Endothelial cell of umbilical vein (primary cell): ENCODE results near the gene ICA1L. TPM values are rescaled to one million over a fixed set of nuclear protein-coding genes. Genes with fewer than 3 reads are reported as not detected.

Experiments
- BruUV-seq: library from RNA; stranded (reverse); fragments of 400-500 nt; replicated peaks from 2 replicates; lab custom pipeline; 2021; lab: Mats Ljungman, UMichigan
- CTCF ChIA-PET: fragments of 300-600, 350-600 bp; sonication (Branson Sonifier 250); formaldehyde crosslinking; loops from one replicate; lab custom pipeline; 2021; ENCODE audit warnings: antibody characterized with exemption, inconsistent platforms; lab: Charles Lee
- POLR2A ChIA-PET: fragments of 300-600, 350-600 bp; sonication (Branson Sonifier 250); formaldehyde crosslinking; loops from one replicate; lab custom pipeline; 2021; ENCODE audit warnings: antibody characterized with exemption, inconsistent platforms; lab: Charles Lee
- DNase-seq: peaks from one replicate; pipeline ENCODE4 v3.0.0-alpha.2; 2011; ENCODE audit warnings: low read depth, low spot score
- FAIRE-seq: peaks from 2 replicates; lab custom pipeline; 2011; peaks lifted over from hg19 to GRCh38; lab: Jason Lieb, UNC
- H2AFZ ChIP-seq: 2 replicates; pipeline ENCODE4 v1.6.0; 2012; ENCODE audit warnings: low read depth, low read length, control low read depth, inconsistent platforms
- H3K27ac ChIP-seq: 2 replicates; pipeline ENCODE4 v1.5.1; 2011; ENCODE audit warnings: low read depth, mild to moderate bottlenecking, control low read depth, low read length, moderate library complexity; ENCODE audit not compliant: insufficient read depth
- H3K27me3 ChIP-seq, 2 experiments: 2 replicates each; pipeline versions ENCODE4 v1.6.0 to v1.6.1; 2011; ENCODE audit warnings: low read length in 2 of 2, mixed read lengths in 1 of 2; ENCODE audit not compliant: control insufficient read depth in 2 of 2, insufficient read depth in 2 of 2
- H3K36me3 ChIP-seq, 2 experiments: 2 replicates in 1 of 2; 3 replicates in 1 of 2; pipeline ENCODE4 v1.5.1; 2011; ENCODE audit warnings: low read length in 2 of 2, mild to moderate bottlenecking in 1 of 2, moderate library complexity in 1 of 2; ENCODE audit not compliant: control insufficient read depth in 2 of 2, insufficient read depth in 2 of 2; ENCODE audit errors: extremely low read depth in 1 of 2
- H3K4me1 ChIP-seq: 3 replicates; pipeline ENCODE4 v1.5.1; 2011; ENCODE audit warnings: mild to moderate bottlenecking, low read length; ENCODE audit not compliant: control insufficient read depth, insufficient read depth; ENCODE audit errors: extremely low read depth
- H3K4me2 ChIP-seq: 2 replicates; pipeline ENCODE4 v1.6.1; 2011; ENCODE audit warnings: low read length, control low read depth, mixed read lengths; ENCODE audit not compliant: insufficient read depth
- H3K4me3 ChIP-seq, 3 experiments: fragments of 200-600 bp in 1 of 3; sonication (generic), shearing (Covaris generic) in 1 of 3; replicated peaks in 1 of 3; 2 replicates each; pipeline ENCODE4 v1.5.1; 2011 to 2016; ENCODE audit warnings: control low read depth in 3 of 3, low read length in 3 of 3, mild to moderate bottlenecking in 2 of 3, inconsistent platforms in 1 of 3, low read depth in 1 of 3, moderate library complexity in 1 of 3; ENCODE audit not compliant: insufficient read depth in 1 of 3
- H3K79me2 ChIP-seq: 2 replicates; pipeline ENCODE4 v1.6.0; 2012; ENCODE audit warnings: low read length, inconsistent platforms; ENCODE audit not compliant: control insufficient read depth, insufficient read depth
- H3K9ac ChIP-seq: replicated peaks from 2 replicates; pipeline ENCODE3; 2011; ENCODE audit warnings: low read length, control low read depth; ENCODE audit not compliant: insufficient read depth; ENCODE audit errors: extremely low read depth
- H3K9me1 ChIP-seq: replicated peaks from 3 replicates; pipeline ENCODE4 v1.6.0; 2011; ENCODE audit warnings: mild to moderate bottlenecking, low read length; ENCODE audit not compliant: control insufficient read depth, insufficient read depth; ENCODE audit errors: extremely low read depth
- H3K9me3 ChIP-seq: replicated peaks from 2 replicates; pipeline ENCODE4 v1.5.1; 2012; ENCODE audit warnings: low read length, inconsistent platforms; ENCODE audit not compliant: control insufficient read depth, insufficient read depth
- H4K20me1 ChIP-seq: replicated peaks from 2 replicates; pipeline ENCODE3; 2011; ENCODE audit warnings: mild to moderate bottlenecking, low read length; ENCODE audit not compliant: control insufficient read depth, insufficient read depth; ENCODE audit errors: extremely low read depth
- EZH2 ChIP-seq: IDR thresholded peaks from 2 replicates; pipeline ENCODE4 v1.6.1; 2012; ENCODE audit warnings: borderline replicate concordance, low read depth, mild to moderate bottlenecking, moderate library complexity, low read length, inconsistent platforms; ENCODE audit not compliant: severe bottlenecking
- FOS ChIP-seq: IDR thresholded peaks from 2 replicates; pipeline ENCODE4 v1.6.1; 2011; ENCODE audit warnings: mild to moderate bottlenecking, low read length, moderate library complexity, borderline replicate concordance; ENCODE audit not compliant: insufficient read depth
- GATA2 ChIP-seq: IDR thresholded peaks from 2 replicates; pipeline ENCODE4 v1.7.0; 2011; ENCODE audit warnings: low read depth, mild to moderate bottlenecking, moderate library complexity, mixed read lengths, low read length; ENCODE audit not compliant: insufficient read length, insufficient read depth
- JUN ChIP-seq: IDR thresholded peaks from 2 replicates; pipeline ENCODE4 v1.6.1; 2011; ENCODE audit warnings: borderline replicate concordance, low read depth; ENCODE audit not compliant: insufficient read length, insufficient read depth
- MYC ChIP-seq: IDR thresholded peaks from one replicate; pipeline ENCODE4 v1.6.1; 2011; ENCODE audit warnings: mild to moderate bottlenecking, low read depth, low read length
- POLR2A ChIP-seq: IDR thresholded peaks from 2 replicates; pipeline ENCODE4 v1.6.1; 2012; ENCODE audit warnings: low read depth, mild to moderate bottlenecking, control low read depth, low read length
- POLR2AphosphoS5 ChIP-seq: IDR thresholded peaks from 2 replicates; pipeline ENCODE4 v1.6.1; 2012; ENCODE audit warnings: low read depth, mild to moderate bottlenecking, control low read depth, low read length, moderate library complexity; ENCODE audit not compliant: insufficient read depth
- dilution Hi-C: fragments of 300-500 bp; cut with MboI; formaldehyde crosslinking; loops from one replicate; pipeline ENCODE4 v1.15.0; 2019; ENCODE audit warnings: low sequenced_read_pairs; ENCODE audit not compliant: extremely low pct_ligation_motif_present
- intact Hi-C: fragments of 100-400 bp; cut with micrococcal nuclease; formaldehyde crosslinking; loops from one replicate; pipeline ENCODE4 v1.10.0; 2022
- polyA plus RNA-seq, 4 experiments: library from polyadenylated mRNA; depleted of rRNA in 3 of 4; stranded (reverse) in 3 of 4; unstranded in 1 of 4; fragments of >200 nt; gene quantifications; 2 replicates each; pipeline versions ENCODE4 v1.2.1 to v1.2.3, GENCODE V29; 2011 to 2012; ENCODE audit warnings: missing spikeins in 1 of 4
- total RNA-seq: library from RNA; stranded (reverse); gene quantifications from 2 replicates; pipeline ENCODE4 v1.2.3, GENCODE V29; 2021
- TF ChIP-seq, protein P1 (sequence below): IDR thresholded peaks from 2 replicates; pipeline ENCODE4 v1.6.1; 2011; ENCODE audit not compliant: insufficient read depth, insufficient read length
- TF ChIP-seq, protein P2 (sequence below), 2 donors: IDR thresholded peaks; 1 replicate in 1 of 2; 2 replicates in 1 of 2; pipeline ENCODE4 v1.5.1; 2011; ENCODE audit warnings: low read length in 2 of 2, mild to moderate bottlenecking in 2 of 2, moderate library complexity in 2 of 2, control low read depth in 1 of 2, inconsistent platforms in 1 of 2, low read depth in 1 of 2; ENCODE audit not compliant: insufficient read depth in 1 of 2; ENCODE audit errors: extremely low read depth in 1 of 2

ICA1L gene
- total and polyA plus RNA-seq, 2 donors (not counting 3 experiments of a cell fraction or from before 2014, with no cell fraction given), result 1.6 to 3.7 TPM

DNA sequence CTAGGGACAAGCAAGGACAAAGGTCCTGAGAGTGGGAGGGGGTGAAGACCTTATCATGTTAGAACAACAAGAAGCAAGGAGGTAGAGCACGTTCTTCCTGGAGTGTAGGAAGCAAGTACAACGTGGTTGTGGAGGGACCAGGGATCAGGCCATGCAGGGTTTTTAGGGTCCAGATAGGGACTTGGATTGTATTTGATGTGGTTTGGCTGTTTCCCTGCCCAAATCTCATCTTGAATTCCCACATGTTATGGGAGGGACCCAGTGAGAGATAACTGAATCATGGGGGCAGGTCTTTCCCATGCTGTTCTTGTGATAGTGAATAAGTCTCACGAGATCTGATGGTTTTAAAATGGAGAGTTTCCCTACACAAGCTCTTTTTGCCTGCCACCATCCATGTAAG is 53.2 kb downstream of the ICA1L start:
- Histone ChIP-seq H3K4me3 (no peak overlapping the region), H3K9me3 (no peaks in the 10 kb centered on the region), H2AFZ (no peak overlapping the region), H3K27me3 (no peaks in the 10 kb centered on the region), H3K4me1 (no peaks in the 10 kb centered on the region), H3K79me2 (no peaks in the 10 kb centered on the region), H4K20me1 (no peaks in the 10 kb centered on the region), H3K9ac (no peak overlapping the region), H3K9me1 (no peaks in the 10 kb centered on the region), H3K27ac (no peak overlapping the region), H3K4me2 (no peak overlapping the region), H3K36me3 (no peaks in the 10 kb centered on the region)
- dilution Hi-C loops, result no loop called here
- intact Hi-C loops, result no loop called here
- no peak for DNase-seq
- BruUV-seq, result no TSS peak
- no peak for FAIRE-seq
- ChIA-PET CTCF (no interaction called here), POLR2A (no interaction called here)
- TF ChIP-seq EZH2 (no peak), JUN (no peak), FOS (no peak)

DNA sequence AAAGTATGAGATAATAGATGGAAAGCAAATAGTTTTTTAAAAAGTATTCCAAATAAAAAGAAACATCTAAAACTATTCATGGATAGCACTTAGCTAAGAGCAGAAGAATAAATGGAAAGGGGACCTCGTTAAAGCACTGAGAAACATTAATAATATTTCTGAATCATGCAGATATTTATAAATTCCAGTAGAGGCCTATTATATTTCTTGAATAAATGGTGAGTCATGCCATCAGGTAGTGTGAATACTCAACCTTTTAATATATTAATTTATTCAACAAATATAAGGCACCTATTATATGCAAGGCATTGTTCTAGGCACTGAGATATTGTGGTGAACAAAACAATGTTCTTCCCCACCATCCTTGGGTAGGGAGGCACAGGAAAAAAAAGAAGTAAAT is 53.8 kb downstream of the ICA1L start:
- Histone ChIP-seq H3K9me1 (no peaks in the 10 kb centered on the region), H3K4me1 (no peaks in the 10 kb centered on the region), H3K9me3 (no peaks in the 10 kb centered on the region), H3K4me2 (no peak overlapping the region), H3K27me3 (no peaks in the 10 kb centered on the region), H2AFZ (no peak overlapping the region), H3K9ac (no peak overlapping the region), H3K27ac (no peak overlapping the region), H4K20me1 (no peaks in the 10 kb centered on the region), H3K4me3 (no peak overlapping the region), H3K79me2 (no peaks in the 10 kb centered on the region), H3K36me3 (no peaks in the 10 kb centered on the region)
- no peak for FAIRE-seq
- dilution Hi-C loops, result no loop called here
- TF ChIP-seq JUN (no peak), POLR2A (no peak), GATA2 (no peak), FOS (no peak), MYC (no peak), POLR2AphosphoS5 (no peak), EZH2 (no peak)
- TF ChIP-seq, protein P1, sequence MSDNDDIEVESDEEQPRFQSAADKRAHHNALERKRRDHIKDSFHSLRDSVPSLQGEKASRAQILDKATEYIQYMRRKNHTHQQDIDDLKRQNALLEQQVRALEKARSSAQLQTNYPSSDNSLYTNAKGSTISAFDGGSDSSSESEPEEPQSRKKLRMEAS, result no peak
- TF ChIP-seq, protein P2, sequence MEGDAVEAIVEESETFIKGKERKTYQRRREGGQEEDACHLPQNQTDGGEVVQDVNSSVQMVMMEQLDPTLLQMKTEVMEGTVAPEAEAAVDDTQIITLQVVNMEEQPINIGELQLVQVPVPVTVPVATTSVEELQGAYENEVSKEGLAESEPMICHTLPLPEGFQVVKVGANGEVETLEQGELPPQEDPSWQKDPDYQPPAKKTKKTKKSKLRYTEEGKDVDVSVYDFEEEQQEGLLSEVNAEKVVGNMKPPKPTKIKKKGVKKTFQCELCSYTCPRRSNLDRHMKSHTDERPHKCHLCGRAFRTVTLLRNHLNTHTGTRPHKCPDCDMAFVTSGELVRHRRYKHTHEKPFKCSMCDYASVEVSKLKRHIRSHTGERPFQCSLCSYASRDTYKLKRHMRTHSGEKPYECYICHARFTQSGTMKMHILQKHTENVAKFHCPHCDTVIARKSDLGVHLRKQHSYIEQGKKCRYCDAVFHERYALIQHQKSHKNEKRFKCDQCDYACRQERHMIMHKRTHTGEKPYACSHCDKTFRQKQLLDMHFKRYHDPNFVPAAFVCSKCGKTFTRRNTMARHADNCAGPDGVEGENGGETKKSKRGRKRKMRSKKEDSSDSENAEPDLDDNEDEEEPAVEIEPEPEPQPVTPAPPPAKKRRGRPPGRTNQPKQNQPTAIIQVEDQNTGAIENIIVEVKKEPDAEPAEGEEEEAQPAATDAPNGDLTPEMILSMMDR (IDR thresholded peaks at IDR 0.05; ENCODE audit: extremely low read depth in 1 of 2, insufficient read depth in 1 of 2, low read depth in 1 of 2, low read length in 2 of 2), result no peak
- intact Hi-C loops, result no loop called here
- CTCF ChIA-PET, result interaction anchor here (1.1 to 1.2 kb wide), 2 partner anchors 10 to 16 kb away, joined by 3 to 4 read pairs; no protein-coding TSS in a partner anchor
- POLR2A ChIA-PET, result no interaction called here
- BruUV-seq, result no TSS peak
- no peak for DNase-seq
